ENCODE results near the gene RNU2-1.
"Not testable (repeated sequence)": the region's sequence is repeated elsewhere in the genome, so short reads cannot be mapped to it uniquely, and the experiment has no call there.

Gene RNU2-1

GRCh38 chr17:43216369-43216761, 17.4 kb downstream of the RNU2-1 start:
- DNase-seq (ENCODE audit: low read depth): no peak

GRCh38 chr17:43215341-43215740, 18.4 kb downstream of the RNU2-1 start:
- no peak for DNase-seq (ENCODE audit: low read depth)

- DNase-seq (ENCODE audit: low read depth): no peak
These were observed 20.2 kb downstream of the RNU2-1 start for GRCh38 chr17:43213545-43213944.

- no peak for DNase-seq (ENCODE audit: low read depth)
These were observed 20.9 kb downstream of the RNU2-1 start for GRCh38 chr17:43212641-43213490.

- DNase-seq (ENCODE audit: low read depth): peak; percentile 76
These were observed 22.0 kb downstream of the RNU2-1 start, which contains the start of gene TMEM106A for GRCh38 chr17:43211480-43212402. TSS of gene TMEM106A (plus strand) at chr17:43211875. CDS start at chr17:43213042, 1,167 bp downstream.

- no peak for DNase-seq (ENCODE audit: low read depth)
These were observed 22.7 kb downstream of the RNU2-1 start for GRCh38 chr17:43211123-43211479.

GRCh38 chr17:43210576-43210975, 23.2 kb downstream of the RNU2-1 start:
- no peak for DNase-seq (ENCODE audit: low read depth)

GRCh38 chr17:43203013-43203412, 30.8 kb downstream of the RNU2-1 start:
- not testable (repeated sequence) for DNase-seq (ENCODE audit: low read depth)

GRCh38 chr17:43200127-43200526, 33.6 kb downstream of the RNU2-1 start:
- DNase-seq (ENCODE audit: low read depth): no peak

GRCh38 chr17:43199633-43200032, 34.1 kb downstream of the RNU2-1 start:
- DNase-seq (ENCODE audit: low read depth): no peak

GRCh38 chr17:43193251-43193650, 40.5 kb downstream of the RNU2-1 start:
- no peak for DNase-seq (ENCODE audit: low read depth)

- DNase-seq (ENCODE audit: low read depth): not testable (repeated sequence)
These were observed 47.1 kb downstream of the RNU2-1 start for GRCh38 chr17:43186656-43187055.

GRCh38 chr17:43183921-43184320, 49.9 kb downstream of the RNU2-1 start:
- DNase-seq (ENCODE audit: low read depth): no peak
